ENCODE results near the gene RANBP10.

Gene RANBP10

GRCh38 chr16:67726106-67727034 lies 80.0 kb downstream of the RANBP10 start:
- no peak overlapping the region for H3K4me3 ChIP-seq (ENCODE audit: low read depth, low read length)

GRCh38 chr16:67723911-67724305 lies 82.5 kb downstream of the RANBP10 start:
- no peak for TF ChIP-seq CTCF (IDR thresholded peaks at IDR 0.05; ENCODE audit: borderline replicate concordance, insufficient read depth, low read depth, low read length)
- no peak overlapping the region for H3K4me3 ChIP-seq (ENCODE audit: low read depth, low read length)

More at GRCh38 chr16:67726106-67727034, 80.0 kb downstream of the RANBP10 start:
- no peak for TF ChIP-seq CTCF (IDR thresholded peaks at IDR 0.05; ENCODE audit: borderline replicate concordance, insufficient read depth, low read depth, low read length)

GRCh38 chr16:67723151-67723910 lies 83.0 kb downstream of the RANBP10 start:
- H3K4me3 ChIP-seq (ENCODE audit: low read depth, low read length): no peak overlapping the region
- TF ChIP-seq CTCF (IDR thresholded peaks at IDR 0.05; ENCODE audit: borderline replicate concordance, insufficient read depth, low read depth, low read length): no peak

- no peak for TF ChIP-seq CTCF (IDR thresholded peaks at IDR 0.05; ENCODE audit: borderline replicate concordance, insufficient read depth, low read depth, low read length)
- H3K4me3 ChIP-seq (ENCODE audit: low read depth, low read length): no peak overlapping the region
Measured at GRCh38 chr16:67720236-67720635, 86.1 kb downstream of the RANBP10 start.

- TF ChIP-seq CTCF (IDR thresholded peaks at IDR 0.05; ENCODE audit: borderline replicate concordance, insufficient read depth, low read depth, low read length): no peak
Measured at GRCh38 chr16:67719778-67720144, 86.6 kb downstream of the RANBP10 start.

GRCh38 chr16:67719048-67719777 lies 87.1 kb downstream of the RANBP10 start, which contains the start of gene GFOD2:
Gene GFOD2, minus strand, starts transcription at chr16:67719316. Its CDS starts 33,601 bp downstream, at chr16:67685715.
- no peak for TF ChIP-seq CTCF (IDR thresholded peaks at IDR 0.05; ENCODE audit: borderline replicate concordance, insufficient read depth, low read depth, low read length)
- peak within 1 kb of the TSS; percentile 74 for H3K4me3 ChIP-seq (ENCODE audit: low read depth, low read length)

More at GRCh38 chr16:67719778-67720144, 86.6 kb downstream of the RANBP10 start:
- peak overlapping the region; percentile 74 for H3K4me3 ChIP-seq (ENCODE audit: low read depth, low read length)
